Ovary (tissue), 9 donors: ENCODE measurements around the gene MRPS10. TPM values are rescaled to one million over a fixed set of nuclear protein-coding genes. Genes with fewer than 3 reads are reported as not detected.

ENCODE experiments used
- DNase-seq, 5 donors: peaks; one replicate each; pipeline ENCODE4 v3.0.0-alpha.2; 2019 to 2020
- H3K27ac ChIP-seq, 2 donors: fragments of 200-600 bp; one replicate each; pipeline versions ENCODE4 v1.5.1 to v1.8.0; 2019 to 2022
- H3K27me3 ChIP-seq: fragments of 200-600 bp; one replicate; pipeline ENCODE4 v1.8.0; 2022
- H3K36me3 ChIP-seq: fragments of 200-600 bp; sonication (generic); one replicate; pipeline ENCODE4 v1.5.1; 2019
- H3K4me1 ChIP-seq: one replicate; pipeline ENCODE4 v1.8.1; 2013; ENCODE audit warnings: mild to moderate bottlenecking, moderate library complexity; ENCODE audit not compliant: insufficient read depth
- H3K4me3 ChIP-seq: fragments of 200-600 bp; sonication (generic); one replicate; pipeline ENCODE4 v1.5.1; 2017
- H3K9me3 ChIP-seq, 2 donors: fragments of 200-600 bp in 1 of 2; sonication (generic) in 1 of 2; one replicate each; pipeline versions ENCODE4 v1.5.1 to v1.8.1; 2013 to 2019; ENCODE audit warnings: mild to moderate bottlenecking in 1 of 2, moderate library complexity in 1 of 2
- EP300 ChIP-seq: sonication (generic); formaldehyde crosslinking; IDR thresholded peaks from one replicate; pipeline ENCODE4 v1.6.1; 2017; ENCODE audit warnings: antibody characterized with exemption
- POLR2A ChIP-seq: fragments of 450-650 bp; IDR thresholded peaks from one replicate; pipeline ENCODE4 v1.6.1; 2017; ENCODE audit warnings: antibody characterized with exemption, mild to moderate bottlenecking, moderate library complexity
- WGBS, 3 donors: extraction: QIAGEN DNeasy Blood & Tissue Kit in 1 of 3; methylation state at CpG; one replicate each; pipeline versions ENCODE4 v1.1.5 to v1.1.7; 2013 to 2017; 5-methylcytosine and 5-hydroxymethylcytosine counted together
- intact Hi-C, 4 donors: fragments of 100-400 bp; cut with DNase I; formaldehyde crosslinking; loops; one replicate each; pipeline versions ENCODE4 v1.11.0 to v1.15.1; 2022 to 2023
- polyA plus RNA-seq, 2 donors: library from polyadenylated mRNA; stranded (reverse); fragments of 200-250 nt in 1 of 2; fragments of 350-450 nt in 1 of 2; fragmentation: Illumina TruSeq in 1 of 2; extraction: RNeasy Lipid Tissue Mini Kit (QIAGEN cat#74804) in 1 of 2; gene quantifications; one replicate each; pipeline ENCODE4 v1.2.3, GENCODE V29; 2013 to 2014
- total RNA-seq, 7 donors: library from RNA; depleted of rRNA in 2 of 7; stranded (reverse); fragments of >200 nt in 2 of 7; fragmentation: NEBNext Ultra II Directional in 3 of 7; extraction: Animal tissue kit (Norgen Biotek cat#: 25700) in 3 of 7; gene quantifications; one replicate each; pipeline versions ENCODE4 v1.1.0 to v1.2.4, GENCODE V29; 2016 to 2023
- TF ChIP-seq, protein P1 (sequence below), 3 donors: fragments of 450-650 bp in 2 of 3; fragments of 200-600 bp in 1 of 3; IDR thresholded peaks; one replicate each; pipeline versions ENCODE4 v1.5.1 to v1.8.0; 2016 to 2022; ENCODE audit warnings: antibody characterized with exemption in 3 of 3, mild to moderate bottlenecking in 1 of 3
- donor health status: DM: no; HTN: no; CAD: no; lungs with moderate emphysema.
- donor health status: DM: no; HTN: no; CAD: no.
- donor health status: Bipolar disorder and iron deficiency.
- donor health status: DM: yes; HTN: yes; CAD: no.
- donor health status: DM: no; HTN: no; CAD: no.
- donor health status: DM: yes; HTN: yes; CAD: no.

MRPS10 gene
- total and polyA plus RNA-seq, 9 donors = 14.9 to 37.3 (median 24.6) TPM

DNA sequence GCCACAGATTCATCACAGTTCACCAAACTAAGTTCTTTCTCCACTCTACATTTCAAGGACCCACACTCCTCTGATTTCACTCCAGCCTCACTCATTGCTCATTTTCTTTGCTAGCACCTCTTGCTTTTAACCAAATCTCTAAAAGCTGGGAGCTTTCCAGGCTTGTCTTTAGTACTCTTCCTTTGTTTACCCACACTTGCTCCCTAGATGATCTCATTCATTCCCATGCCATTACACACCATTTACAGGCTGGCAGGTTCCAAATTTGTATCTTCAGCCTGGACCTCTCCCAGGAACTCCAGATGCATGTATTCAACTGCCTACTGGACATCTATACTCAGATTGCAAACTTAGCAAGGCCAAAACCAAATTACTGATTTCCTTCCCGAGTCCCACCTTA is 17.6 kb downstream of the MRPS10 start:
- Histone ChIP-seq H3K9me3 (no peaks in the 10 kb centered on the region), H3K27me3 (no peaks in the 10 kb centered on the region), H3K4me3 (no peak overlapping the region), H3K36me3 (no peaks in the 10 kb centered on the region), H3K27ac (no peak overlapping the region), H3K4me1 (no peaks in the 10 kb centered on the region)
- DNase-seq = no peak
- 4 to 8% (median 6%) methylated on average over 1 of the region's 1 CpG for WGBS, 3 donors
- intact Hi-C loops = no loop called here
- no peak for TF ChIP-seq EP300
- TF ChIP-seq, protein P1, sequence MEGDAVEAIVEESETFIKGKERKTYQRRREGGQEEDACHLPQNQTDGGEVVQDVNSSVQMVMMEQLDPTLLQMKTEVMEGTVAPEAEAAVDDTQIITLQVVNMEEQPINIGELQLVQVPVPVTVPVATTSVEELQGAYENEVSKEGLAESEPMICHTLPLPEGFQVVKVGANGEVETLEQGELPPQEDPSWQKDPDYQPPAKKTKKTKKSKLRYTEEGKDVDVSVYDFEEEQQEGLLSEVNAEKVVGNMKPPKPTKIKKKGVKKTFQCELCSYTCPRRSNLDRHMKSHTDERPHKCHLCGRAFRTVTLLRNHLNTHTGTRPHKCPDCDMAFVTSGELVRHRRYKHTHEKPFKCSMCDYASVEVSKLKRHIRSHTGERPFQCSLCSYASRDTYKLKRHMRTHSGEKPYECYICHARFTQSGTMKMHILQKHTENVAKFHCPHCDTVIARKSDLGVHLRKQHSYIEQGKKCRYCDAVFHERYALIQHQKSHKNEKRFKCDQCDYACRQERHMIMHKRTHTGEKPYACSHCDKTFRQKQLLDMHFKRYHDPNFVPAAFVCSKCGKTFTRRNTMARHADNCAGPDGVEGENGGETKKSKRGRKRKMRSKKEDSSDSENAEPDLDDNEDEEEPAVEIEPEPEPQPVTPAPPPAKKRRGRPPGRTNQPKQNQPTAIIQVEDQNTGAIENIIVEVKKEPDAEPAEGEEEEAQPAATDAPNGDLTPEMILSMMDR (IDR thresholded peaks at IDR 0.05) = no peak
- no peak for TF ChIP-seq POLR2A

DNA sequence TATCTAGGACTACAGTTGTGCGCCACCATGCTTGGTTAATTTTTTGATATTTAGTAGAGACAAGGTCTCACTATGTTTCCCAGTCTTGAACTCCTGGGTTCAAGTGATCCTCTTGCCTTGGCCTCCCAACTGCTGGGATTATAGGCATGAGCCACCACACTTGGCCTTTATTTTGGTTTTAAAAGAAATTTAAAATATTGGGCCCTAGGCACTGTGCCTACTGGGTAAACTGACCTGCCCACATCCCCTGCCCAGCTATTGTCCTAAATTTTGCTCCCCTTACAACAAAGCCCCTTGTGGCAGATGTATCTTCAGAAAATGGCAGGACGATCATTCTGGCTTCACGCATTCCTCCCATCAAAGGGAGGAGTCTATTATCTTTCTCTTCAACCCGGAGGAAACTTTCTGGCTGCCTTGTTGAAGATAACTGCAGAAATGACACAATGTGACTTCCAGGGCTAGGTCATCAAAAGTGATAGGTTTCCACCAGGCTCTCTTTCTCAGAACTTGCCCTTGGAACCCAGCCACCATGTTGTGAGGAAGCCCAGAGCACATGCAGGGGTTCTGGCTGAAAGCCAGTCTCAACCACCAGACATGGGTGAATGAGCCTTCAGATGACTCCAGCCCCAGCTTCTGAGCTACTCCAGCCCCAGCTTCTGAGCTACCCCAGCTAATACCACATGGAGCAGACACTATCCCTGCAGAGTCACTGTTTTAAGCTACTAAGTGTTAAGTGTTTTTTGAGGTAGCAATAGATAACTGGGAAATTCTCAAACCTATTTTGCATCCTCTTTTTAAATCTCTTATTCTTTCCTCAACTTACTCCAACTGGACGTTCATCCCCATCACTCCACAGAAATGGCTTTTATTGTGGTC is 18.3 kb downstream of the MRPS10 start:
- Histone ChIP-seq H3K4me3 (no peak overlapping the region), H3K4me1 (no peaks in the 10 kb centered on the region), H3K9me3 (no peaks in the 10 kb centered on the region), H3K27me3 (no peaks in the 10 kb centered on the region), H3K36me3 (no peaks in the 10 kb centered on the region), H3K27ac (no peak overlapping the region)
- DNase-seq = no peak
- TF ChIP-seq POLR2A (no peak), EP300 (no peak)
- TF ChIP-seq, protein P1 (IDR thresholded peaks at IDR 0.05) = no peak
- WGBS, 3 donors = 73 to 85% (median 78%) methylated on average over 5 of the region's 5 CpGs
- intact Hi-C loops = no loop called here

DNA sequence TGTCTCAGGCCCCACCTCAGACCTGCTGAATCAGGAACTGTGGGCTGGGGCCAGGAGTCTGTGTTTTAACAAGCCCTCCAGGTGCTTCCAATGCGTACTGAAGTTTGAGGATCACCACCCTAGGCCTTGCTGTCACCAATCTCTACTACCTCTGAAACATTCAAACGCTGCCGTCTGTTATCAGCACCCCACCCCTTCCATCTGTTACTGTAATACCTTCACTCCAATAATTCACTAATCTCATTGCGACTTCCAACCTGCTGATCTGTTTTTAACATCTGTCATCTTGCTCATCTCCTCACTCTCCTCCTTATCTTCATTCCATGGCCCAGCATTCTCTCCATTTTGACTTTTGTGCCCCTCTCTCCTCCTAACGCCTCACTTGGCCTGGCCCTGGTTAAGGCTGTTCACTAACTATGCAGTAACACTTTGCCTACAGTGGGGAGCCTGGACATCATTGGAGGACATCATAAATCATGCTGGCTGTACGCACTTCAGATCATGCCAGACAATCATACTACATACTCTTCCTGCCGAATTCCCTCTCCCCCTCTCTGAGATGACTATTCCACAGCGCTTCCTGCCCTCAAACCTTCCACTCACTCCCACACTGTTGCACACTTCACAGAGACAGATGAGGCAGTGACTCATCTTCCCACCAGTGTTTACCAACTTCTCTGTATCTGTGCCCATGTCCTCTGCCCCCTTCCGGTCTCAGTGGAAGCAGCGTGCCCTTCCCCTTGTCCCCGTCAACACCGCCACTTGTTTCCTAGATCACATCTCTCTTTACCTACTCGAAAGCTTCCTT is 19.9 kb downstream of the MRPS10 start:
- WGBS, 3 donors = 58 to 64% (median 61%) methylated on average over 13 of the region's 13 CpGs
- Histone ChIP-seq H3K27ac (no peak overlapping the region), H3K4me1 (no peaks in the 10 kb centered on the region), H3K36me3 (no peaks in the 10 kb centered on the region), H3K9me3 (no peaks in the 10 kb centered on the region), H3K4me3 (no peak overlapping the region), H3K27me3 (no peaks in the 10 kb centered on the region)
- TF ChIP-seq, protein P1 (IDR thresholded peaks at IDR 0.05) = no peak
- TF ChIP-seq POLR2A (no peak), EP300 (no peak)
- DNase-seq = no peak
- intact Hi-C loops = no loop called here

DNA sequence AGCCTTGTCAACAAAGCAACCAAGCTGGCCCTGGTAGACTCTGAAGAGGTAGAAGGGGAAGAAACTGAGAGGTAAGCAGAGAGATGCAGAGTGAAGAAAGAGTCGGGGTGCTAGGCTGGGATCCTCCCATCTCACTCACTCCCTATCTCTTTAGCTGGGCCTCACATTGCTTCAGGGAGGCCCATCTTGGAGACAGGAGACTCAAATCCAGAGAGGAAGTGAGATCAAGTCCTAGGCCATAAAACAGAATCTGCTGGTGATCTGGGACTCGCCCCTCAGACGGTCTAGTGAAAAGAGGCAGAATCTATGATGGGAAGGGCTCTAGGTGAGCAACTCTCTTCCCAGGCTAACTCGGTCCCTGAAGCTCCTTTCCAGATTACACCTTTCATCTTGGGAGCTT is 22.2 kb downstream of the MRPS10 start:
- WGBS, 3 donors = 86 to 90% (median 86%) methylated on average over 4 of the region's 4 CpGs
- no peaks in the 10 kb centered on the region for H3K36me3 ChIP-seq
- H3K9me3 ChIP-seq = no peaks in the 10 kb centered on the region
- H3K27ac ChIP-seq = no peak overlapping the region
- H3K4me1 ChIP-seq = no peaks in the 10 kb centered on the region
- no peaks in the 10 kb centered on the region for H3K27me3 ChIP-seq
- TF ChIP-seq EP300 (no peak), POLR2A (no peak)
- TF ChIP-seq, protein P1 (IDR thresholded peaks at IDR 0.05) = no peak
- no peak for DNase-seq
- intact Hi-C loops = no loop called here
- H3K4me3 ChIP-seq = no peak overlapping the region
